HepG2 (cell line): ENCODE data around the gene ZNF3. TPM values are rescaled to one million over a fixed set of nuclear protein-coding genes. Genes with fewer than 3 reads are reported as not detected.

Source experiments
- ATAD3A ChIP-seq: sonication (generic); formaldehyde crosslinking; IDR thresholded peaks from 2 replicates; pipeline ENCODE4 v1.4.0; 2020; ENCODE audit warnings: missing genetic modification reagents
- ATF1 ChIP-seq: IDR thresholded peaks from 2 replicates; pipeline ENCODE4 v1.6.1; 2016; ENCODE audit warnings: mild to moderate bottlenecking, control low read depth
- BORCS8-MEF2B ChIP-seq: sonication (generic); formaldehyde crosslinking; IDR thresholded peaks from 2 replicates; pipeline ENCODE4 v1.8.0; 2022; ENCODE audit warnings: mild to moderate bottlenecking, missing genetic modification reagents
- CSRNP2 ChIP-seq: sonication (generic); formaldehyde crosslinking; conservative IDR thresholded peaks from 2 replicates; pipeline ENCODE4 v1.8.0; 2022; ENCODE audit warnings: low read depth, missing genetic modification reagents
- ELF4 ChIP-seq: sonication (generic); formaldehyde crosslinking; IDR thresholded peaks from 2 replicates; pipeline ENCODE4 v1.5.0; 2020; ENCODE audit warnings: missing genetic modification reagents, mild to moderate bottlenecking, moderate library complexity, borderline replicate concordance
- FOSL1 ChIP-seq: sonication (generic); formaldehyde crosslinking; IDR thresholded peaks from 2 replicates; pipeline ENCODE4 v1.9.0; 2021; ENCODE audit warnings: missing genetic modification reagents, borderline replicate concordance
- FOXM1 ChIP-seq: sonication (generic); formaldehyde crosslinking; IDR thresholded peaks from 2 replicates; pipeline ENCODE4 v1.5.0; 2020; ENCODE audit warnings: missing genetic modification reagents
- GABPA ChIP-seq, 2 experiments: IDR thresholded peaks; 2 replicates each; pipeline ENCODE4 v1.6.1; 2011 to 2016; ENCODE audit warnings: low read depth in 2 of 2, low read length in 1 of 2, missing biosample characterization in 1 of 2, missing genetic modification characterization in 1 of 2
- GABPB1 ChIP-seq: IDR thresholded peaks from 2 replicates; pipeline ENCODE4 v1.6.1; 2016; ENCODE audit warnings: mild to moderate bottlenecking, missing genetic modification reagents, moderate library complexity, missing compliant biosample characterization
- GRHL1 ChIP-seq: sonication (generic); formaldehyde crosslinking; conservative IDR thresholded peaks from 2 replicates; pipeline ENCODE4 v1.8.0; 2022; ENCODE audit warnings: missing genetic modification reagents
- HOXA9 ChIP-seq: sonication (generic); formaldehyde crosslinking; IDR thresholded peaks from 2 replicates; pipeline ENCODE4 v1.8.1; 2022; ENCODE audit warnings: missing genetic modification reagents, mild to moderate bottlenecking, moderate library complexity, borderline replicate concordance
- KAT8 ChIP-seq: IDR thresholded peaks from 2 replicates; pipeline ENCODE4 v1.6.1; 2016; ENCODE audit warnings: missing genetic modification reagents, missing compliant biosample characterization
- MEIS2 ChIP-seq: sonication (generic); formaldehyde crosslinking; IDR thresholded peaks from 2 replicates; pipeline ENCODE4 v1.9.0; 2021; ENCODE audit warnings: mild to moderate bottlenecking, missing genetic modification reagents
- ZNF136 ChIP-seq: sonication (generic); formaldehyde crosslinking; IDR thresholded peaks from 2 replicates; pipeline ENCODE4 v1.8.1; 2022; ENCODE audit warnings: low read depth, mild to moderate bottlenecking, moderate library complexity, missing genetic modification reagents
- ZNF264 ChIP-seq: sonication (generic); formaldehyde crosslinking; IDR thresholded peaks from 2 replicates; pipeline ENCODE4 v1.4.0; 2020; ENCODE audit warnings: missing genetic modification reagents
- ZNF274 ChIP-seq: sonication (generic); formaldehyde crosslinking; IDR thresholded peaks from 2 replicates; pipeline ENCODE4 v1.5.1; 2020; ENCODE audit warnings: mild to moderate bottlenecking, missing genetic modification reagents
- ZNF547 ChIP-seq: sonication (generic); formaldehyde crosslinking; IDR thresholded peaks from 2 replicates; pipeline ENCODE4 v1.5.1; 2020; ENCODE audit warnings: mild to moderate bottlenecking, missing genetic modification reagents
- ZNF572 ChIP-seq: sonication (generic); formaldehyde crosslinking; IDR thresholded peaks from 2 replicates; pipeline ENCODE4 v1.5.1; 2020; ENCODE audit warnings: mild to moderate bottlenecking, missing genetic modification reagents
- ZNF580 ChIP-seq: IDR thresholded peaks from 2 replicates; pipeline ENCODE4 v1.6.1; 2016; ENCODE audit warnings: low read depth, borderline replicate concordance
- ZNF75D ChIP-seq: sonication (generic); formaldehyde crosslinking; IDR thresholded peaks from 2 replicates; pipeline ENCODE4 v1.8.1; 2023; ENCODE audit warnings: missing genetic modification reagents, mild to moderate bottlenecking, borderline replicate concordance
- ZNF768 ChIP-seq: sonication (generic); formaldehyde crosslinking; IDR thresholded peaks from 2 replicates; pipeline ENCODE4 v1.4.0; 2020; ENCODE audit warnings: missing genetic modification reagents
- ZNF781 ChIP-seq: sonication (generic); formaldehyde crosslinking; IDR thresholded peaks from 2 replicates; pipeline ENCODE4 v1.5.1; 2020; ENCODE audit warnings: borderline replicate concordance, mild to moderate bottlenecking, missing genetic modification reagents; ENCODE audit errors: not compliant biosample characterization
- ZNF784 ChIP-seq: sonication (generic); formaldehyde crosslinking; IDR thresholded peaks from 2 replicates; pipeline ENCODE4 v1.5.1; 2020; ENCODE audit warnings: missing genetic modification reagents, mild to moderate bottlenecking, borderline replicate concordance
- polyA plus RNA-seq, 8 experiments: library from polyadenylated mRNA; depleted of rRNA in 3 of 8; stranded (reverse) in 7 of 8; unstranded in 1 of 8; fragments of >200 nt; fragmentation: Illumina TruSeq in 4 of 8; extraction: Trizol in 4 of 8; gene quantifications; 2 replicates each; pipeline versions ENCODE4 v1.2.1 to v1.2.3, GENCODE V29; 2011 to 2016; ENCODE audit warnings: low read depth in 4 of 8, missing spikeins in 1 of 8, mixed read lengths in 1 of 8; ENCODE audit not compliant: insufficient read depth in 1 of 8
- total RNA-seq, 5 experiments: library from RNA; depleted of rRNA; stranded (reverse); fragments of >200 nt; fragmentation: Illumina TruSeq; extraction: Trizol; gene quantifications; 2 replicates each; pipeline ENCODE4 v1.2.3, GENCODE V29; 2016; ENCODE audit warnings: low read depth in 1 of 5
- TF ChIP-seq, protein P1 (sequence below): sonication (generic); formaldehyde crosslinking; conservative IDR thresholded peaks from 2 replicates; pipeline ENCODE4 v1.5.0; 2020; ENCODE audit warnings: missing genetic modification reagents

Gene ZNF3
- total and polyA plus RNA-seq, 2 of the 13 experiments (the other 11 are each of a cell fraction or from before 2014, with no cell fraction given) = 33.7 to 56.9 TPM

DNA sequence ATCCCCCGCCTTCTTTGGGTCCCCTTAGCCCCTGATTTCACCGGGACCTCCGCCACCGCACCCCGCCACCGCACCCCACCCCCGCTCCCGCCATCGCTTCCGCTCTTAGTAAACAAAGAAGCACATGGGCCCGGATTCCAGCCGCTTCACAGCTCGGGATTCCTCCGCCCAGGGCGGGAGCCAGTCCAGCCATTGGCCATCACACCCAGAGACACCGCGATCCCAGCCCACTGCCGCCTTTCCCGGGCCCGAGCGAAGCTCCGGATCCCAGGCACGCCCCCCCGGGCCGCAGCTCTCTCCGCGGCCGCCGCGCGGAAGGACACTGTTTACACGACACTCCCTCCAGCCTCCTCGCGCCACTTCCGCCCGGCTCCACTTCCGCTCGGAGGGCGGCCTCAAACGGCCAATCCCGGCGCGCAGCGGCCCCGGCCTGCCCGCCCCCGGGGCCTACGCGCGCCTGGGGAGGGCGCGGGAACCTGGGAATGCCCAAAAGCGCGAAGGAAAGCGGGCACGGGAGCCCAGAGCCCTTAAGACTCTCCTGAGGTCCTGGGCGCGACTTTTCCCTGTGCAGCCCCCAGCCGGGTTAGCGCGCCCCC is 19.0 kb upstream of the ZNF3 start (continued):
- TF ChIP-seq FOSL1 (CRISPR knock-in tag) (no peak), ZNF75D (CRISPR knock-in tag) (no peak), ELF4 (CRISPR knock-in tag) (peak; percentile 76; the same call in 1 of the 2 replicates), KAT8 (CRISPR knock-in tag) (peak; percentile 96), ZNF136 (CRISPR knock-in tag) (no peak), ZNF784 (CRISPR knock-in tag) (no peak), CSRNP2 (CRISPR knock-in tag) (no peak), ZNF274 (CRISPR knock-in tag) (peak; percentile 68; the same call in 1 of the 2 replicates), ZNF768 (CRISPR knock-in tag) (peak; percentile 57; the same call in 1 of the 2 replicates), GRHL1 (CRISPR knock-in tag) (no peak), ZNF781 (CRISPR knock-in tag) (no peak), ZNF572 (no peak), BORCS8-MEF2B (peak; percentile 29; the same call in 1 of the 2 replicates), GABPB1 (CRISPR knock-in tag) (peak; percentile 94), ZNF580 (CRISPR knock-in tag) (0 out of 2 replicates have a peak, but pooled peaks have one; percentile 59), MEIS2 (CRISPR knock-in tag) (0 out of 2 replicates have a peak, but pooled peaks have one; percentile 15), GABPA (IDR thresholded peaks at IDR 0.05; ENCODE audit: low read depth, low read length) (peak; percentile 99), GABPA (CRISPR knock-in tag; IDR thresholded peaks at IDR 0.05; ENCODE audit: low read depth) (peak; percentile 89), ATF1 (CRISPR knock-in tag) (peak; percentile 74), FOXM1 (CRISPR knock-in tag) (no peak), HOXA9 (CRISPR knock-in tag) (no peak), ZNF264 (CRISPR knock-in tag) (no peak), ATAD3A (CRISPR knock-in tag) (no peak), ZNF547 (peak; percentile 27)
- TF ChIP-seq, protein P1, sequence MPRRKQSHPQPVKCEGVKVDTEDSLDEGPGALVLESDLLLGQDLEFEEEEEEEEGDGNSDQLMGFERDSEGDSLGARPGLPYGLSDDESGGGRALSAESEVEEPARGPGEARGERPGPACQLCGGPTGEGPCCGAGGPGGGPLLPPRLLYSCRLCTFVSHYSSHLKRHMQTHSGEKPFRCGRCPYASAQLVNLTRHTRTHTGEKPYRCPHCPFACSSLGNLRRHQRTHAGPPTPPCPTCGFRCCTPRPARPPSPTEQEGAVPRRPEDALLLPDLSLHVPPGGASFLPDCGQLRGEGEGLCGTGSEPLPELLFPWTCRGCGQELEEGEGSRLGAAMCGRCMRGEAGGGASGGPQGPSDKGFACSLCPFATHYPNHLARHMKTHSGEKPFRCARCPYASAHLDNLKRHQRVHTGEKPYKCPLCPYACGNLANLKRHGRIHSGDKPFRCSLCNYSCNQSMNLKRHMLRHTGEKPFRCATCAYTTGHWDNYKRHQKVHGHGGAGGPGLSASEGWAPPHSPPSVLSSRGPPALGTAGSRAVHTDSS = no peak
